Measurements from ENCODE around the gene TMPRSS11F.
"Not testable (repeated sequence)": the region's sequence is repeated elsewhere in the genome, so short reads cannot be mapped to it uniquely, and the experiment has no call there.

The TMPRSS11F gene

GRCh38 chr4:68129793-68130192, at the start of gene TMPRSS11F:
Gene TMPRSS11F (minus strand): TSS chr4:68129869. CDS start chr4:68129820, 49 bp downstream.
- DNase-seq (ENCODE audit: low spot score) = no peak

- no peak for DNase-seq (ENCODE audit: low spot score)
Observed at GRCh38 chr4:68176904-68177303, 47.2 kb upstream of the TMPRSS11F start.

- DNase-seq (ENCODE audit: low spot score) = no peak
Observed at GRCh38 chr4:68176500-68176899, 46.8 kb upstream of the TMPRSS11F start.

GRCh38 chr4:68175562-68176155, 46.0 kb upstream of the TMPRSS11F start:
- peak; percentile 48 for DNase-seq (ENCODE audit: low spot score)

- not testable (repeated sequence) for DNase-seq (ENCODE audit: low spot score)
Observed at GRCh38 chr4:68174389-68174788, 44.7 kb upstream of the TMPRSS11F start.

- DNase-seq (ENCODE audit: low spot score) = not testable (repeated sequence)
Observed at GRCh38 chr4:68172147-68172546, 42.5 kb upstream of the TMPRSS11F start.

- DNase-seq (ENCODE audit: low spot score) = no peak
Observed at GRCh38 chr4:68167706-68168105, 38.0 kb upstream of the TMPRSS11F start.

GRCh38 chr4:68167166-68167565, 37.5 kb upstream of the TMPRSS11F start:
- DNase-seq (ENCODE audit: low spot score) = no peak

- DNase-seq (ENCODE audit: low spot score) = no peak
Observed at GRCh38 chr4:68163754-68164153, 34.1 kb upstream of the TMPRSS11F start.

- DNase-seq (ENCODE audit: low spot score) = no peak
Observed at GRCh38 chr4:68162196-68162595, 32.5 kb upstream of the TMPRSS11F start.

- DNase-seq (ENCODE audit: low spot score) = no peak
Observed at GRCh38 chr4:68152411-68152810, 22.7 kb upstream of the TMPRSS11F start.

GRCh38 chr4:68148800-68149685, 19.4 kb upstream of the TMPRSS11F start:
- DNase-seq (ENCODE audit: low spot score) = no peak

GRCh38 chr4:68147079-68147478, 17.4 kb upstream of the TMPRSS11F start:
- DNase-seq (ENCODE audit: low spot score) = no peak

GRCh38 chr4:68145261-68145660, 15.6 kb upstream of the TMPRSS11F start:
- DNase-seq (ENCODE audit: low spot score) = no peak

GRCh38 chr4:68141852-68142251, 12.2 kb upstream of the TMPRSS11F start:
- DNase-seq (ENCODE audit: low spot score) = no peak

- DNase-seq (ENCODE audit: low spot score) = no peak
Observed at GRCh38 chr4:68132342-68132741, 2.7 kb upstream of the TMPRSS11F start.

GRCh38 chr4:68124262-68124661, 5.4 kb downstream of the TMPRSS11F start:
- DNase-seq (ENCODE audit: low spot score) = no peak

- no peak for DNase-seq (ENCODE audit: low spot score)
Observed at GRCh38 chr4:68123525-68123924, 6.1 kb downstream of the TMPRSS11F start.

- no peak for DNase-seq (ENCODE audit: low spot score)
Observed at GRCh38 chr4:68119921-68120320, 9.7 kb downstream of the TMPRSS11F start.

- DNase-seq (ENCODE audit: low spot score) = no peak
Observed at GRCh38 chr4:68110441-68110840, 19.2 kb downstream of the TMPRSS11F start.

GRCh38 chr4:68109868-68110267, 19.8 kb downstream of the TMPRSS11F start:
- DNase-seq (ENCODE audit: low spot score) = no peak

GRCh38 chr4:68082758-68083157, 46.9 kb downstream of the TMPRSS11F start:
- DNase-seq (ENCODE audit: low spot score) = no peak

- DNase-seq (ENCODE audit: low spot score) = no peak
Observed at GRCh38 chr4:68079928-68080327, 49.7 kb downstream of the TMPRSS11F start.

Data from D341Med (cell line).